Smooth muscle cell (in vitro differentiated cells): ENCODE data around the gene TMEM213. TPM values are rescaled to one million over a fixed set of nuclear protein-coding genes. Genes with fewer than 3 reads are reported as not detected.

ENCODE experiments used
- DNase-seq: peaks from one replicate; lab custom pipeline; 2025; ENCODE audit not compliant: unreplicated experiment; lab: John Stamatoyannopoulos, UW
- H2AFZ ChIP-seq: fragments of 200-600 bp; sonication (generic); 2 replicates; pipeline ENCODE4 v1.6.0; 2016; ENCODE audit warnings: antibody characterized with exemption, low read depth, mild to moderate bottlenecking
- H3F3A ChIP-seq: fragments of 200-600 bp; sonication (generic); 2 replicates; pipeline ENCODE4 v1.6.0; 2017; ENCODE audit warnings: antibody characterized with exemption, low read depth
- H3K27ac ChIP-seq: fragments of 200-600 bp; sonication (generic); 2 replicates; pipeline ENCODE4 v1.5.1; 2016; ENCODE audit warnings: low read depth, mild to moderate bottlenecking
- H3K27me3 ChIP-seq: fragments of 200-600 bp; sonication (generic); 2 replicates; pipeline ENCODE4 v1.6.1; 2016; ENCODE audit warnings: low read depth, mild to moderate bottlenecking
- H3K36me3 ChIP-seq: fragments of 200-600 bp; sonication (generic); 2 replicates; pipeline ENCODE4 v1.5.1; 2016; ENCODE audit warnings: low read depth
- H3K4me1 ChIP-seq: fragments of 200-600 bp; sonication (generic); 2 replicates; pipeline ENCODE4 v1.5.1; 2016; ENCODE audit warnings: low read depth
- H3K4me2 ChIP-seq: fragments of 200-600 bp; sonication (generic); 2 replicates; pipeline ENCODE4 v1.6.0; 2016; ENCODE audit warnings: mild to moderate bottlenecking
- H3K4me3 ChIP-seq: fragments of 200-600 bp; sonication (generic); 2 replicates; pipeline ENCODE4 v1.5.1; 2016; ENCODE audit warnings: mild to moderate bottlenecking
- H3K79me2 ChIP-seq: fragments of 200-600 bp; sonication (generic); 2 replicates; pipeline ENCODE4 v1.6.0; 2016; ENCODE audit warnings: low read depth, mild to moderate bottlenecking
- H3K9ac ChIP-seq: fragments of 200-600 bp; sonication (generic); 2 replicates; pipeline ENCODE4 v1.6.0; 2016; ENCODE audit warnings: low read depth
- H3K9me3 ChIP-seq: fragments of 200-600 bp; sonication (generic); replicated peaks from 2 replicates; pipeline ENCODE4 v1.5.1; 2016; ENCODE audit warnings: low read depth
- H4K20me1 ChIP-seq: fragments of 200-600 bp; sonication (generic); 2 replicates; pipeline ENCODE4 v1.6.0; 2016; ENCODE audit warnings: low read depth
- WGBS: methylation state at CpG from one replicate; pipeline ENCODE4 v1.1.7; 2016; ENCODE audit warnings: low lambda C conversion rate; 5-methylcytosine and 5-hydroxymethylcytosine counted together
- polyA plus RNA-seq: library from polyadenylated mRNA; unstranded; fragments of >200 nt; fragmentation: Nextera tagmentation; extraction: Ambion mirVana; gene quantifications from 2 replicates; pipeline ENCODE4 v1.2.1, GENCODE V29; 2016
- total RNA-seq: library from RNA; depleted of rRNA; stranded (reverse); fragments of >200 nt; gene quantifications from 2 replicates; pipeline ENCODE4 v1.2.3, GENCODE V29; 2014
- TF ChIP-seq, protein P1 (sequence below): fragments of 200-600 bp; sonication (generic); IDR thresholded peaks from 2 replicates; pipeline ENCODE4 v1.5.1; 2017; ENCODE audit warnings: borderline replicate concordance, mild to moderate bottlenecking, antibody characterized with exemption; ENCODE audit not compliant: insufficient read depth, poor library complexity, severe bottlenecking

TMEM213 gene
- total and polyA plus RNA-seq, 2 experiments from 2014 or later = not detected

- 82% methylated on average over 5 of the region's 5 CpGs for WGBS
- H3K79me2 ChIP-seq = no peaks in the 10 kb centered on the region
These were observed 35.8 kb downstream of the TMEM213 start for GRCh38 chr7:138833596-138833995.

DNA sequence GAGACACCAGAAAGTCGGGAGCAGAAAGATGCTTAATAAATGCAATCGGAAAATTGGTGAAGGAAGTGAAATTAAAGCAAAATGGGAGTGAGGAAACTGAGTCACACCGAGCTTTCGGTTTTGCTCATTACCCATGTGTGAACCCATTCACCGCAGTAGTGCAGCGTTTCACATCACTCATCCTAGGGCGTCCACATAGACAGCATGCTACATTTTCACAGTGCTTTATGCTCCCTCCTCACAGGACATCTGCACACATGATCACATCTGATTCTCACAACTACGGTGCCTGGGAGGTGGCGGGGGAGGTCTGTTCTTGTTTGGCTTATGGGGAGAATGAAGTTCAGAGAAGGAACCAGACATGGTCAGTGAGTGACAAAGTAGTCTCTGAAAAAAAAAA is 36.8 kb downstream of the TMEM213 start:
- Histone ChIP-seq H4K20me1 (no peaks in the 10 kb centered on the region), H3K27me3 (no peaks in the 10 kb centered on the region), H3K4me2 (no peak overlapping the region), H3F3A (no peaks in the 10 kb centered on the region), H3K4me1 (no peaks in the 10 kb centered on the region), H3K27ac (no peak overlapping the region), H3K9me3 (no peaks in the 10 kb centered on the region), H3K36me3 (no peaks in the 10 kb centered on the region), H3K4me3 (no peak overlapping the region), H2AFZ (no peak overlapping the region), H3K79me2 (no peaks in the 10 kb centered on the region), H3K9ac (no peak overlapping the region)
- WGBS = 97% methylated on average over 9 of the region's 9 CpGs
- no peak for DNase-seq
- TF ChIP-seq, protein P1, sequence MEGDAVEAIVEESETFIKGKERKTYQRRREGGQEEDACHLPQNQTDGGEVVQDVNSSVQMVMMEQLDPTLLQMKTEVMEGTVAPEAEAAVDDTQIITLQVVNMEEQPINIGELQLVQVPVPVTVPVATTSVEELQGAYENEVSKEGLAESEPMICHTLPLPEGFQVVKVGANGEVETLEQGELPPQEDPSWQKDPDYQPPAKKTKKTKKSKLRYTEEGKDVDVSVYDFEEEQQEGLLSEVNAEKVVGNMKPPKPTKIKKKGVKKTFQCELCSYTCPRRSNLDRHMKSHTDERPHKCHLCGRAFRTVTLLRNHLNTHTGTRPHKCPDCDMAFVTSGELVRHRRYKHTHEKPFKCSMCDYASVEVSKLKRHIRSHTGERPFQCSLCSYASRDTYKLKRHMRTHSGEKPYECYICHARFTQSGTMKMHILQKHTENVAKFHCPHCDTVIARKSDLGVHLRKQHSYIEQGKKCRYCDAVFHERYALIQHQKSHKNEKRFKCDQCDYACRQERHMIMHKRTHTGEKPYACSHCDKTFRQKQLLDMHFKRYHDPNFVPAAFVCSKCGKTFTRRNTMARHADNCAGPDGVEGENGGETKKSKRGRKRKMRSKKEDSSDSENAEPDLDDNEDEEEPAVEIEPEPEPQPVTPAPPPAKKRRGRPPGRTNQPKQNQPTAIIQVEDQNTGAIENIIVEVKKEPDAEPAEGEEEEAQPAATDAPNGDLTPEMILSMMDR = no peak

More at GRCh38 chr7:138833596-138833995, 35.8 kb downstream of the TMEM213 start:
- H2AFZ ChIP-seq = no peak overlapping the region
- H3K9me3 ChIP-seq = no peaks in the 10 kb centered on the region
- H3K4me3 ChIP-seq = no peak overlapping the region
- H3K27me3 ChIP-seq = no peaks in the 10 kb centered on the region
- no peaks in the 10 kb centered on the region for H4K20me1 ChIP-seq
- H3K4me1 ChIP-seq = no peaks in the 10 kb centered on the region
- TF ChIP-seq, protein P1 = no peak
- H3K27ac ChIP-seq = no peak overlapping the region
- no peaks in the 10 kb centered on the region for H3K36me3 ChIP-seq
- no peaks in the 10 kb centered on the region for H3F3A ChIP-seq
- H3K4me2 ChIP-seq = no peak overlapping the region
- DNase-seq = no peak
- no peak overlapping the region for H3K9ac ChIP-seq

DNA sequence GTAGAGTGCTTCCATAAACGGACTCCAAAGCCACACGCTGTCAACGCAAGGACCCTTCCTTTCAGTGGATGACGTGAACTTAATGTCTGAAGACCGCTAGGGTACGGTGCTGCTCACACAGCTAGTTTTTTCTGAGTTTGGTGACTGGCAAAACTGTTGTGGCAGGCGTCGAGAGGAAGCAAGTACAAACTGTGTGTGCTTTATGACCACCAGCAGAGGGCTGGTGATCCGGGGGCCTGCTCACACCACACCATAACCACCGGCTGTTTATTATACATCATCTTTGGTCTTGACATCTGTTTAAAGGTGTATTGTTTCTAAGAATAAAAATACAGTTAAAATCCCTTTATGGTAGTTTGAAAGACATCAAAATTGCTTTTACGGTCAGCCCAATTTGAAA is 37.3 kb downstream of the TMEM213 start:
- H4K20me1 ChIP-seq = no peaks in the 10 kb centered on the region
- H3K79me2 ChIP-seq = no peaks in the 10 kb centered on the region
- H3K27ac ChIP-seq = no peak overlapping the region
- no peaks in the 10 kb centered on the region for H3K27me3 ChIP-seq
- H3K4me2 ChIP-seq = no peak overlapping the region
- WGBS = 92% methylated on average over 11 of the region's 11 CpGs
- no peak overlapping the region for H2AFZ ChIP-seq
- TF ChIP-seq, protein P1 = no peak
- H3K36me3 ChIP-seq = no peaks in the 10 kb centered on the region
- no peak for DNase-seq
- H3K9me3 ChIP-seq = no peaks in the 10 kb centered on the region
- H3K9ac ChIP-seq = no peak overlapping the region
- H3F3A ChIP-seq = no peaks in the 10 kb centered on the region
- no peak overlapping the region for H3K4me3 ChIP-seq
- no peaks in the 10 kb centered on the region for H3K4me1 ChIP-seq

DNA sequence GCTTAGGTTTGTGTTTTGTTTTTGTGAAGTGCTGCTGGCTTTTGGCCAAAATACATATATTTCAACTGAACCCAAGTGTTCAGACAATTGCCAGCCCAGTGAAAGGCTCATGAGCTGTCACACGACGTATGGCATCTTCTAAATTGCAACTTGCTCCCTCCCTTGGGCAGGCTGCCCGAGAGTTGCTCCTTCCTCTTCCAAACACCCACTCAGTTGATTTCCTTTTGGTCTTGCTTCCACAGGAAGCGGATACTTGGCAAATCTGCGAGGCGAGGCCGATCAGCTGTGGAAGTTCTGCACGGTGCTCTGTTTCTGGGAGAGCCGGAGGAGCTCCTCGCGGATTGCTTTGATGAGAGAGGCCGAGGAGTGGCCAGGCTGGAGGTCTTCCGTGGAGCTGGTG is 39.8 kb downstream of the TMEM213 start:
- Histone ChIP-seq H3K36me3 (no peaks in the 10 kb centered on the region), H4K20me1 (no peaks in the 10 kb centered on the region), H3K79me2 (no peaks in the 10 kb centered on the region), H3K9ac (no peak overlapping the region), H3K27me3 (no peaks in the 10 kb centered on the region), H3F3A (peaks cover 4% of the 10 kb centered on the region), H3K4me1 (peaks cover 4% of the 10 kb centered on the region), H3K27ac (no peak overlapping the region), H3K4me3 (no peak overlapping the region), H3K4me2 (no peak overlapping the region), H3K9me3 (no peaks in the 10 kb centered on the region), H2AFZ (no peak overlapping the region)
- WGBS = 94% methylated on average over 13 of the region's 13 CpGs
- DNase-seq = no peak
- TF ChIP-seq, protein P1 = no peak
